K562 (cell line): ENCODE measurements around the gene POU3F1.

Experiments
- ARHGAP35 ChIP-seq: fragments of 450-650 bp; IDR thresholded peaks from 2 replicates; pipeline ENCODE4 v1.6.1; 2018; ENCODE audit not compliant: partially characterized antibody
- BRF1 ChIP-seq: IDR thresholded peaks from 3 replicates; pipeline ENCODE4 v1.6.1; 2011; ENCODE audit warnings: borderline replicate concordance, mild to moderate bottlenecking; ENCODE audit not compliant: insufficient read length; ENCODE audit errors: extremely low read depth
- RFX5 ChIP-seq: IDR thresholded peaks from 2 replicates; pipeline ENCODE4 v1.6.1; 2011; ENCODE audit warnings: low read depth, mild to moderate bottlenecking, improper control_type of control experiment, low read length

GRCh38 chr1:38068220-38068979 lies 21.8 kb upstream of the POU3F1 start:
- TF ChIP-seq BRF1 (no peak), ARHGAP35 (no peak), RFX5 (no peak)
